Brain microvascular endothelial cell (primary cell): ENCODE data around the gene MMP2.
A peak's percentile ranks its signal among the peaks of the same experiment; 100 is the strongest.

ENCODE experiments used
- DNase-seq: peaks from one replicate; pipeline ENCODE4 v3.0.0-alpha.2; 2020
- H3K27ac ChIP-seq: fragments of 250-450 bp; sonication (Bioruptor Pico); 2 replicates; pipeline ENCODE4 v1.5.1; 2020; ENCODE audit warnings: mild to moderate bottlenecking, moderate library complexity
- H3K27me3 ChIP-seq: fragments of 250-450 bp; sonication (Bioruptor Pico); replicated peaks from 2 replicates; pipeline ENCODE4 v1.5.1; 2020; ENCODE audit warnings: mild to moderate bottlenecking
- H3K36me3 ChIP-seq: fragments of 250-450 bp; sonication (Bioruptor Pico); replicated peaks from 2 replicates; pipeline ENCODE4 v1.5.1; 2020; ENCODE audit warnings: mild to moderate bottlenecking
- H3K4me3 ChIP-seq: 2 replicates; pipeline ENCODE4 v1.5.1; 2011; ENCODE audit warnings: low read depth, mild to moderate bottlenecking, control low read depth, low read length, moderate library complexity
- CTCF ChIP-seq: IDR thresholded peaks from 2 replicates; pipeline ENCODE4 v1.5.1; 2011; ENCODE audit warnings: low read depth, mild to moderate bottlenecking, moderate library complexity, low read length, control low read depth, inconsistent platforms; ENCODE audit errors: missing control alignments
- in situ Hi-C: cut with HindIII; loops from 2 replicates; pipeline ENCODE4 v1.10.0; 2017; ENCODE audit warnings: low sequenced_read_pairs, low pct_ligation_motif_present

Gene MMP2

GRCh38 chr16:55478827-55479429 is at the start of gene MMP2:
Gene MMP2, plus strand, starts transcription at chr16:55479198. Its CDS starts 282 bp downstream, at chr16:55479480.
- Histone ChIP-seq H3K4me3 (peak within 1 kb of the TSS; percentile 92), H3K27me3 (no peaks in the 10 kb centered on the region), H3K36me3 (peaks cover 11% of the 10 kb centered on the region), H3K27ac (peak within 1 kb of the TSS; percentile 36)
- TF ChIP-seq CTCF = no peak
- peak; percentile 42 for DNase-seq
- in situ Hi-C loops = no loop called here

- in situ Hi-C loops = loop anchor here (25.0 kb wide), 1 partner anchor 404 kb away; the partner anchor contains the start of gene CES1
- no peaks in the 10 kb centered on the region for H3K36me3 ChIP-seq
- no peak overlapping the region for H3K4me3 ChIP-seq
- no peak for TF ChIP-seq CTCF
- H3K27me3 ChIP-seq = no peaks in the 10 kb centered on the region
- DNase-seq = no peak
- no peak overlapping the region for H3K27ac ChIP-seq
These were observed 46.0 kb upstream of the MMP2 start for GRCh38 chr16:55433030-55433429.

GRCh38 chr16:55433535-55433934 is 45.5 kb upstream of the MMP2 start:
- in situ Hi-C loops = loop anchor here (25.0 kb wide), 1 partner anchor 404 kb away; the partner anchor contains the start of gene CES1
- Histone ChIP-seq H3K27ac (no peak overlapping the region), H3K4me3 (no peak overlapping the region), H3K36me3 (no peaks in the 10 kb centered on the region), H3K27me3 (no peaks in the 10 kb centered on the region)
- DNase-seq = no peak
- no peak for TF ChIP-seq CTCF

GRCh38 chr16:55434000-55434399 is 45.0 kb upstream of the MMP2 start:
- H3K4me3 ChIP-seq = no peak overlapping the region
- no peaks in the 10 kb centered on the region for H3K36me3 ChIP-seq
- no peak overlapping the region for H3K27ac ChIP-seq
- no peak for DNase-seq
- no peak for TF ChIP-seq CTCF
- no peaks in the 10 kb centered on the region for H3K27me3 ChIP-seq
- in situ Hi-C loops = loop anchor here (25.0 kb wide), 1 partner anchor 403 kb away; the partner anchor contains the start of gene CES1

- no peak for DNase-seq
- H3K36me3 ChIP-seq = no peaks in the 10 kb centered on the region
- in situ Hi-C loops = loop anchor here (25.0 kb wide), 1 partner anchor 402 kb away; the partner anchor contains the start of gene CES1
These were observed 43.6 kb upstream of the MMP2 start for GRCh38 chr16:55435387-55435786.

More at GRCh38 chr16:55435387-55435786, 43.6 kb upstream of the MMP2 start:
- no peaks in the 10 kb centered on the region for H3K27me3 ChIP-seq
- no peak overlapping the region for H3K27ac ChIP-seq
- H3K4me3 ChIP-seq = no peak overlapping the region
- no peak for TF ChIP-seq CTCF
